ENCODE data around the gene P2RY12.

- TF ChIP-seq SUZ12 (IDR thresholded peaks at IDR 0.05; ENCODE audit: extremely low read depth, insufficient read depth, insufficient read length): no peak
- TF ChIP-seq ZNF274 (IDR thresholded peaks at IDR 0.05; ENCODE audit: low read depth, low read length): no peak
These were observed 17.8 kb upstream of the P2RY12 start for GRCh38 chr3:151402349-151402748.
